Measurements from ENCODE around the gene RHOF.

Gene RHOF

DNA sequence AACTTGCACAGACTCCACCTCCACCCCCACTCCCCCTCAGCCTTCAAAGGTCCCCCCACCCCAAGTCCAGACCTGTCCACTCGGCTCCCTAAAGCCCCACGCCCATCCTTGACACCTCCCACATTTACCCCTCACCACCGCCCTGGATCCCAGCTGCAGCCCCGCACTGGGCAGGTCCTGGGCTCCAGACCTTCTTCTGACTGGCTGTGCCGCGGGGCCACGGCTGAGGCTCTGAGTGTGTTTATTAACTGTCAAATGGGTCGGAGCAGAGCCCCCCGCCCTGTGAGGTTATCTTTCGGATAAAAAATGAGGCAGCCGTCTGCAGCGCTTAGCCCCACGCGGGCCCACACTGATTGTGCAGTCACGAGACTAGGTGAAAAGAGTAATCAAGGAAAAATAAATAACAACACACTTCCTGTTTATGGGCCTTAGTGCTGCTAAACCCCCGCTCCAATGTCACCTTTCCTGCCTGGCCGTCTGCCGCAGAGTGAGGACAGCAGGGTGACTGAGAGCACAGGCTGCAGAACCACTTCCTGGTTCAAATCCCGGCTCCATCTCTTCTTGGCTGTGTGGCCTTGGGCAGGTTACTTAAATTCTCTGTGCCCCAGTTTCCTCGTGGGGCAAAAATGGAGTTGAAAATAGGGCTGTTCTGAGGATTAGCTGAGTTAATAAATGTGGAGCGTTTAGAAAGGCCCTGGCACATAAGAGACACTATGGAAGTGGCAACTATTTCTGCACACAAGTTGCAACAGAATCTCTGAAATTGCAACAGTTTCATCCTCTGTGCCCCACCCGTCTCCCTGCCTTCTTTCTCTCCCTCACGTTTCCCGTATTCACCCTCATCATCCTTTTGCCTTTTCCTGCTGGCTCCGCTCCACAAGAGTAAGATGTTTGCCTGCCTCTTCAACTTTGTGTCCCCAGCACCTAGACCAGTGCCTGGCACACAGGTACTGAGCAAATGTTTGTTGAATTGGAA is 19.7 kb upstream of the RHOF start:
- Histone ChIP-seq H3K27ac (no peak overlapping the region), H3K4me1 (ENCODE audit: low read depth, poor library complexity, severe bottlenecking) (peaks cover 6% of the 10 kb centered on the region), H3K79me2 (ENCODE audit: insufficient read depth, low read depth) (peaks cover 17% of the 10 kb centered on the region; the same call in 1 of the 2 replicates), H4K20me1 (ENCODE audit: insufficient read depth) (no peaks in the 10 kb centered on the region), H3K4me3 (IDR thresholded peaks at IDR 0.05; ENCODE audit: insufficient read depth, low read depth, low read length) (no peak overlapping the region), H2AFZ (ENCODE audit: low read depth) (no peak overlapping the region), H3K36me3 (ENCODE audit: insufficient read depth) (no peaks in the 10 kb centered on the region), H3K4me2 (no peak overlapping the region), H3K27me3 (ENCODE audit: insufficient read depth, low read depth) (no peaks in the 10 kb centered on the region), H3K9ac (no peak overlapping the region)
- TF ChIP-seq, protein P1, sequence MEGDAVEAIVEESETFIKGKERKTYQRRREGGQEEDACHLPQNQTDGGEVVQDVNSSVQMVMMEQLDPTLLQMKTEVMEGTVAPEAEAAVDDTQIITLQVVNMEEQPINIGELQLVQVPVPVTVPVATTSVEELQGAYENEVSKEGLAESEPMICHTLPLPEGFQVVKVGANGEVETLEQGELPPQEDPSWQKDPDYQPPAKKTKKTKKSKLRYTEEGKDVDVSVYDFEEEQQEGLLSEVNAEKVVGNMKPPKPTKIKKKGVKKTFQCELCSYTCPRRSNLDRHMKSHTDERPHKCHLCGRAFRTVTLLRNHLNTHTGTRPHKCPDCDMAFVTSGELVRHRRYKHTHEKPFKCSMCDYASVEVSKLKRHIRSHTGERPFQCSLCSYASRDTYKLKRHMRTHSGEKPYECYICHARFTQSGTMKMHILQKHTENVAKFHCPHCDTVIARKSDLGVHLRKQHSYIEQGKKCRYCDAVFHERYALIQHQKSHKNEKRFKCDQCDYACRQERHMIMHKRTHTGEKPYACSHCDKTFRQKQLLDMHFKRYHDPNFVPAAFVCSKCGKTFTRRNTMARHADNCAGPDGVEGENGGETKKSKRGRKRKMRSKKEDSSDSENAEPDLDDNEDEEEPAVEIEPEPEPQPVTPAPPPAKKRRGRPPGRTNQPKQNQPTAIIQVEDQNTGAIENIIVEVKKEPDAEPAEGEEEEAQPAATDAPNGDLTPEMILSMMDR (conservative IDR thresholded peaks at IDR 0.05; ENCODE audit: low read depth, low read length), result no peak

GRCh38 chr12:121812320-121812871 is 18.9 kb upstream of the RHOF start:
- H3K79me2 ChIP-seq (ENCODE audit: insufficient read depth, low read depth), result peaks cover 19% of the 10 kb centered on the region; the same call in 1 of the 2 replicates
- peak overlapping the region; percentile 48; the same call in 1 of the 2 replicates for H3K4me2 ChIP-seq
- H3K27me3 ChIP-seq (ENCODE audit: insufficient read depth, low read depth), result no peaks in the 10 kb centered on the region
- no peak overlapping the region for H3K27ac ChIP-seq
- peaks cover 6% of the 10 kb centered on the region for H3K4me1 ChIP-seq (ENCODE audit: low read depth, poor library complexity, severe bottlenecking)
- H2AFZ ChIP-seq (ENCODE audit: low read depth), result no peak overlapping the region
- no peaks in the 10 kb centered on the region for H4K20me1 ChIP-seq (ENCODE audit: insufficient read depth)
- TF ChIP-seq, protein P1 (conservative IDR thresholded peaks at IDR 0.05; ENCODE audit: low read depth, low read length), result peak; percentile 42
- no peaks in the 10 kb centered on the region for H3K36me3 ChIP-seq (ENCODE audit: insufficient read depth)
- H3K4me3 ChIP-seq (IDR thresholded peaks at IDR 0.05; ENCODE audit: insufficient read depth, low read depth, low read length), result no peak overlapping the region
- H3K9ac ChIP-seq, result no peak overlapping the region

- Histone ChIP-seq H3K36me3 (ENCODE audit: insufficient read depth) (no peaks in the 10 kb centered on the region), H3K4me3 (IDR thresholded peaks at IDR 0.05; ENCODE audit: insufficient read depth, low read depth, low read length) (no peak overlapping the region), H3K4me2 (peak overlapping the region; percentile 48), H3K79me2 (ENCODE audit: insufficient read depth, low read depth) (peaks cover 26% of the 10 kb centered on the region; the same call in 1 of the 2 replicates), H3K4me1 (ENCODE audit: low read depth, poor library complexity, severe bottlenecking) (peaks cover 9% of the 10 kb centered on the region), H4K20me1 (ENCODE audit: insufficient read depth) (no peaks in the 10 kb centered on the region), H3K27me3 (ENCODE audit: insufficient read depth, low read depth) (no peaks in the 10 kb centered on the region), H3K27ac (no peak overlapping the region; the same call in 1 of the 2 replicates), H2AFZ (ENCODE audit: low read depth) (no peak overlapping the region), H3K9ac (no peak overlapping the region)
- TF ChIP-seq, protein P1 (conservative IDR thresholded peaks at IDR 0.05; ENCODE audit: low read depth, low read length), result peak; percentile 73
These were observed 18.2 kb upstream of the RHOF start for GRCh38 chr12:121811434-121812319.

- H3K9ac ChIP-seq, result no peak overlapping the region
- no peak overlapping the region for H3K27ac ChIP-seq
- peaks cover 34% of the 10 kb centered on the region for H3K79me2 ChIP-seq (ENCODE audit: insufficient read depth, low read depth)
- no peak overlapping the region for H2AFZ ChIP-seq (ENCODE audit: low read depth)
- H3K4me1 ChIP-seq (ENCODE audit: low read depth, poor library complexity, severe bottlenecking), result peaks cover 15% of the 10 kb centered on the region
- no peaks in the 10 kb centered on the region for H3K27me3 ChIP-seq (ENCODE audit: insufficient read depth, low read depth)
- no peaks in the 10 kb centered on the region for H3K36me3 ChIP-seq (ENCODE audit: insufficient read depth)
- H3K4me2 ChIP-seq, result peak overlapping the region; percentile 48
- H3K4me3 ChIP-seq (IDR thresholded peaks at IDR 0.05; ENCODE audit: insufficient read depth, low read depth, low read length), result no peak overlapping the region
- no peaks in the 10 kb centered on the region for H4K20me1 ChIP-seq (ENCODE audit: insufficient read depth)
- TF ChIP-seq, protein P1 (conservative IDR thresholded peaks at IDR 0.05; ENCODE audit: low read depth, low read length), result no peak
These were observed 17.4 kb upstream of the RHOF start for GRCh38 chr12:121810833-121811433.

Measured in KMS-11 (cell line).